ENCODE measurements around the gene TDRD7. TPM values are rescaled to one million over a fixed set of nuclear protein-coding genes. Genes with fewer than 3 reads are reported as not detected.

The TDRD7 gene
- total and polyA plus RNA-seq, 2 of the 13 experiments (the other 11 are each of a cell fraction or from before 2014, with no cell fraction given): 9.8 to 15.5 TPM

- TF ChIP-seq ZNF614 (CRISPR knock-in tag; IDR thresholded peaks at IDR 0.05; ENCODE audit: borderline replicate concordance) (peak; percentile 66; the same call in 1 of the 2 replicates), ZNF329 (CRISPR knock-in tag; IDR thresholded peaks at IDR 0.05; ENCODE audit: low read depth) (peak; percentile 58; the same call in 1 of the 2 replicates), JARID2 (CRISPR knock-in tag; IDR thresholded peaks at IDR 0.05; ENCODE audit: insufficient replicate concordance) (no peak), ETV5 (CRISPR knock-in tag; IDR thresholded peaks at IDR 0.05; ENCODE audit: borderline replicate concordance) (peak; percentile 68; the same call in 1 of the 2 replicates), NFIC (IDR thresholded peaks at IDR 0.05; ENCODE audit: low read length) (no peak), ZHX2 (IDR thresholded peaks at IDR 0.05; ENCODE audit: low read depth) (no peak; the same call in 1 of the 2 replicates), ZHX2 (CRISPR knock-in tag; IDR thresholded peaks at IDR 0.05; ENCODE audit: borderline replicate concordance) (no peak), GATAD1 (CRISPR knock-in tag; IDR thresholded peaks at IDR 0.05) (peak; percentile 76), ZSCAN21 (CRISPR knock-in tag; IDR thresholded peaks at IDR 0.05; ENCODE audit: borderline replicate concordance) (peak; percentile 82; the same call in 1 of the 2 replicates), BCL3 (CRISPR knock-in tag; IDR thresholded peaks at IDR 0.05) (no peak; the same call in 1 of the 2 replicates), MXI1 (IDR thresholded peaks at IDR 0.05; ENCODE audit: borderline replicate concordance, low read depth, low read length) (peak; percentile 42; the same call in 1 of the 3 replicates), PHB2 (IDR thresholded peaks at IDR 0.05; ENCODE audit: partially characterized antibody) (no peak), SRY (CRISPR knock-in tag; IDR thresholded peaks at IDR 0.05) (no peak), HMGXB3 (CRISPR knock-in tag; IDR thresholded peaks at IDR 0.05; ENCODE audit: borderline replicate concordance) (no peak), ZBTB2 (CRISPR knock-in tag; IDR thresholded peaks at IDR 0.05; ENCODE audit: low read depth) (peak; percentile 86)
Observed at GRCh38 chr9:97411789-97412625, at the start of gene TDRD7 (continued).

Measured in HepG2 (cell line).